ACHN (cell line): ENCODE measurements around the gene GP1BA.

Experiments used
- DNase-seq: peaks from one replicate; pipeline ENCODE4 v3.0.0-alpha.2; 2015
- in situ Hi-C: cut with HindIII; loops from 2 replicates; pipeline ENCODE4 v1.10.0; 2017; ENCODE audit warnings: low sequenced_read_pairs, low pct_ligation_motif_present, low pct_unique_long_range_greater_than_20kb

The GP1BA gene

GRCh38 chr17:4934173-4934979, 2.3 kb downstream of the GP1BA start:
- DNase-seq = peak; percentile 79
- in situ Hi-C loops = no loop called here

GRCh38 chr17:4935650-4936049, 3.6 kb downstream of the GP1BA start:
- in situ Hi-C loops = no loop called here
- DNase-seq = no peak

- DNase-seq = no peak
- in situ Hi-C loops = no loop called here
Measured at GRCh38 chr17:4936436-4936835, 4.4 kb downstream of the GP1BA start.

- no peak for DNase-seq
- in situ Hi-C loops = no loop called here
Measured at GRCh38 chr17:4937553-4937952, 5.5 kb downstream of the GP1BA start.

- in situ Hi-C loops = no loop called here
- DNase-seq = no peak
Measured at GRCh38 chr17:4938069-4938491, 6.0 kb downstream of the GP1BA start.

- no peak for DNase-seq
- in situ Hi-C loops = no loop called here
Measured at GRCh38 chr17:4938688-4939545, 6.8 kb downstream of the GP1BA start.

- in situ Hi-C loops = no loop called here
- no peak for DNase-seq
Measured at GRCh38 chr17:4939546-4939795, 7.4 kb downstream of the GP1BA start.

- in situ Hi-C loops = no loop called here
- DNase-seq = peak; percentile 100
Measured at GRCh38 chr17:4939796-4940554, 7.9 kb downstream of the GP1BA start, which contains the start of the genes RNF167 and SLC25A11. Gene RNF167 (plus strand): TSS chr17:4940268. CDS start chr17:4940910, 642 bp downstream. Gene SLC25A11 (minus strand): TSS chr17:4940046. CDS start chr17:4939910, 136 bp downstream.

- in situ Hi-C loops = no loop called here
- peak; percentile 32 for DNase-seq
Measured at GRCh38 chr17:4940555-4941318, 8.7 kb downstream of the GP1BA start.

- in situ Hi-C loops = no loop called here
- DNase-seq = no peak
Measured at GRCh38 chr17:4941319-4941610, 9.2 kb downstream of the GP1BA start.

- in situ Hi-C loops = no loop called here
- DNase-seq = no peak
Measured at GRCh38 chr17:4942760-4943508, 10.9 kb downstream of the GP1BA start.

- DNase-seq = no peak
- in situ Hi-C loops = no loop called here
Measured at GRCh38 chr17:4944163-4944553, 12.1 kb downstream of the GP1BA start.

GRCh38 chr17:4944554-4945175, 12.6 kb downstream of the GP1BA start:
- in situ Hi-C loops = no loop called here
- no peak for DNase-seq

GRCh38 chr17:4945176-4945943, 13.3 kb downstream of the GP1BA start:
- peak; percentile 92 for DNase-seq
- in situ Hi-C loops = no loop called here

GRCh38 chr17:4945944-4946280, 13.8 kb downstream of the GP1BA start:
- in situ Hi-C loops = no loop called here
- DNase-seq = no peak

GRCh38 chr17:4946312-4946976, 14.4 kb downstream of the GP1BA start:
- in situ Hi-C loops = no loop called here
- no peak for DNase-seq

- DNase-seq = no peak
- in situ Hi-C loops = no loop called here
Measured at GRCh38 chr17:4947010-4947410, 14.9 kb downstream of the GP1BA start.
